K562 (cell line): ENCODE measurements around the gene NOL12. TPM values are rescaled to one million over a fixed set of nuclear protein-coding genes. Genes with fewer than 3 reads are reported as not detected.

ENCODE experiments used
- ATAC-seq: fragments of 200-7000 bp; cut with Tn5 transposase; 3 replicates; pipeline ENCODE4 v1.9.1; 2020; ENCODE audit warnings: moderate library complexity
- BruUV-seq: library from RNA; stranded (reverse); fragments of 400-500 nt; replicated peaks from 2 replicates; lab custom pipeline; 2021; lab: Mats Ljungman, UMichigan
- CTCF ChIA-PET: fragments of 300-600 bp; formaldehyde crosslinking; extraction: SDS; loops from one replicate; lab custom pipeline; 2021; ENCODE audit warnings: low intra/inter-chr PET ratio; lab: Yijun Ruan, JAX
- POLR2A ChIA-PET: fragments of 300-600, 350-650 bp; sonication (Branson Sonifier 250); formaldehyde crosslinking; extraction: SDS; loops from one replicate; lab custom pipeline; 2021; ENCODE audit warnings: antibody characterized with exemption, inconsistent platforms; lab: Yijun Ruan, JAX
- DNase-seq, 4 experiments: peaks; one replicate each; pipeline versions ENCODE4 v3.0.0 to v3.0.0-alpha.2; 2011 to 2018; ENCODE audit warnings: low spot score in 3 of 4, mixed read lengths in 3 of 4; ENCODE audit errors: extremely low read depth in 1 of 4
- FAIRE-seq: peaks from 2 replicates; lab custom pipeline; 2011; peaks lifted over from hg19 to GRCh38; lab: Jason Lieb, UNC
- H2AFZ ChIP-seq: 2 replicates; pipeline ENCODE4 v1.6.0; 2011; ENCODE audit warnings: low read depth, low read length, control low read depth, inconsistent platforms
- H3K27ac ChIP-seq: fragments of 200-600 bp; 3 replicates; pipeline ENCODE4 v1.8.0; 2011; ENCODE audit warnings: low read depth, mild to moderate bottlenecking, control low read depth, inconsistent platforms, low read length, moderate library complexity, mixed read lengths; ENCODE audit errors: extremely low read depth
- H3K27me3 ChIP-seq, 2 experiments: fragments of 300-600 bp in 1 of 2; 2 replicates in 1 of 2; 3 replicates in 1 of 2; pipeline versions ENCODE4 v1.6.0 to v1.8.0; 2011; ENCODE audit warnings: inconsistent platforms in 2 of 2, low read length in 2 of 2, mild to moderate bottlenecking in 1 of 2, mixed read lengths in 1 of 2, moderate library complexity in 1 of 2; ENCODE audit not compliant: control insufficient read depth in 2 of 2, insufficient read depth in 2 of 2
- H3K36me3 ChIP-seq: fragments of 300-600 bp; 3 replicates; pipeline ENCODE4 v1.8.0; 2011; ENCODE audit warnings: mild to moderate bottlenecking, low read length, inconsistent platforms; ENCODE audit not compliant: control insufficient read depth, insufficient read depth
- H3K4me1 ChIP-seq, 2 experiments: fragments of 200-600 bp in 1 of 2; replicated peaks in 1 of 2; 2 replicates in 1 of 2; 3 replicates in 1 of 2; pipeline versions ENCODE4 v1.5.1 to v1.8.0; 2011; ENCODE audit warnings: inconsistent platforms in 2 of 2, low read length in 2 of 2, mild to moderate bottlenecking in 1 of 2, mixed read lengths in 1 of 2, moderate library complexity in 1 of 2; ENCODE audit not compliant: control insufficient read depth in 2 of 2, insufficient read depth in 2 of 2
- H3K4me2 ChIP-seq: 2 replicates; pipeline ENCODE4 v1.6.1; 2011; ENCODE audit warnings: low read length, control low read depth, inconsistent platforms, mixed read lengths; ENCODE audit not compliant: insufficient read depth
- H3K4me3 ChIP-seq: fragments of 200-600 bp; sonication (generic), shearing (Covaris generic); 2 replicates; pipeline ENCODE4 v1.5.1; 2016; ENCODE audit warnings: control low read depth, inconsistent platforms
- H3K79me2 ChIP-seq: fragments of 200-600 bp; 3 replicates; pipeline ENCODE4 v1.8.0; 2011; ENCODE audit warnings: low read length, inconsistent platforms; ENCODE audit not compliant: control insufficient read depth, insufficient read depth
- H3K9ac ChIP-seq, 2 experiments: 2 replicates each; pipeline versions ENCODE4 v1.6.0 to v1.6.1; 2011; ENCODE audit warnings: low read depth in 2 of 2, low read length in 2 of 2, control low read depth in 1 of 2, inconsistent platforms in 1 of 2, mild to moderate bottlenecking in 1 of 2, mixed read lengths in 1 of 2; ENCODE audit not compliant: insufficient read depth in 1 of 2
- H3K9me1 ChIP-seq: one replicate; pipeline ENCODE4 v1.6.0; 2011; ENCODE audit warnings: inconsistent platforms, mild to moderate bottlenecking, low read length, moderate library complexity; ENCODE audit not compliant: control insufficient read depth, insufficient read depth
- H3K9me3 ChIP-seq: replicated peaks from 2 replicates; pipeline ENCODE4 v1.5.1; 2011; ENCODE audit warnings: low read depth, low read length, inconsistent platforms; ENCODE audit not compliant: control insufficient read depth, insufficient read depth
- H4K20me1 ChIP-seq: replicated peaks from 2 replicates; pipeline ENCODE4 v1.6.1; 2011; ENCODE audit warnings: low read length, inconsistent platforms, mixed read lengths; ENCODE audit not compliant: control insufficient read depth, insufficient read depth
- CBX2 ChIP-seq: fragments of 200-600 bp; sonication (generic); IDR thresholded peaks from one replicate; pipeline ENCODE4 v1.6.1; 2012; ENCODE audit warnings: mild to moderate bottlenecking, low read length, inconsistent platforms; ENCODE audit not compliant: insufficient read depth, poor library complexity, severe bottlenecking
- MAFK ChIP-seq: IDR thresholded peaks from 2 replicates; pipeline ENCODE4 v1.6.1; 2011; ENCODE audit warnings: low read length, improper control_type of control experiment
- MEF2A ChIP-seq: IDR thresholded peaks from 2 replicates; pipeline ENCODE4 v1.6.1; 2011; ENCODE audit warnings: low read depth, mild to moderate bottlenecking, low read length, moderate library complexity; ENCODE audit not compliant: control insufficient read depth
- MYBL2 ChIP-seq, 2 experiments: fragments of 450-650 bp in 1 of 2; sonication (generic) in 1 of 2; formaldehyde crosslinking in 1 of 2; IDR thresholded peaks; 2 replicates each; pipeline versions ENCODE4 v1.6.1 to v1.8.1; 2017 to 2022; ENCODE audit warnings: borderline replicate concordance in 1 of 2, inconsistent platforms in 1 of 2, low read depth in 1 of 2, mild to moderate bottlenecking in 1 of 2, missing genetic modification reagents in 1 of 2, moderate library complexity in 1 of 2
- NR2F6 ChIP-seq: fragments of 450-650 bp; formaldehyde crosslinking; IDR thresholded peaks from 2 replicates; pipeline ENCODE4 v1.4.0; 2020; ENCODE audit warnings: mild to moderate bottlenecking
- RAD51 ChIP-seq: fragments of 450-650 bp; IDR thresholded peaks from 2 replicates; pipeline ENCODE4 v1.7.1; 2016; ENCODE audit warnings: low read depth, mild to moderate bottlenecking, borderline replicate concordance
- SIN3B ChIP-seq: fragments of 450-650 bp; IDR thresholded peaks from 2 replicates; pipeline ENCODE4 v1.6.1; 2017; ENCODE audit warnings: low read depth, mild to moderate bottlenecking, moderate library complexity
- SIX5 ChIP-seq, 2 experiments: IDR thresholded peaks; 2 replicates each; pipeline ENCODE4 v1.6.1; 2011; ENCODE audit warnings: low read length in 2 of 2, borderline replicate concordance in 1 of 2, low read depth in 1 of 2, mild to moderate bottlenecking in 1 of 2, moderate library complexity in 1 of 2; ENCODE audit not compliant: insufficient read depth in 1 of 2
- ZNF121 ChIP-seq: sonication (generic); formaldehyde crosslinking; conservative IDR thresholded peaks from 2 replicates; pipeline ENCODE4 v1.8.0; 2022; ENCODE audit warnings: missing genetic modification reagents
- ZNF384 ChIP-seq: IDR thresholded peaks from 2 replicates; pipeline ENCODE4 v1.6.1; 2012; ENCODE audit warnings: low read depth, low read length, improper control_type of control experiment
- WGBS: fragments of 100-300 bp; shearing (Covaris generic); methylation state at CpG from one replicate; pipeline ENCODE4 v1.1.6; 2016; ENCODE audit warnings: low coverage, mixed read lengths; ENCODE audit not compliant: insufficient coverage; ENCODE audit errors: missing lambda C conversion rate; 5-methylcytosine and 5-hydroxymethylcytosine counted together
- in situ Hi-C: fragments of 300-500 bp; cut with MboI; formaldehyde crosslinking; loops from 4 replicates; pipeline ENCODE4 v1.15.0; 2018; ENCODE audit warnings: inconsistent platforms, mixed read lengths
- intact Hi-C: fragments of 100-400 bp; cut with micrococcal nuclease; formaldehyde crosslinking; loops from 2 replicates; pipeline ENCODE4 v1.14.2; 2022
- polyA plus RNA-seq, 8 experiments: library from polyadenylated mRNA; depleted of rRNA in 4 of 8; stranded (reverse) in 5 of 8; unstranded in 3 of 8; fragments of >200 nt; fragmentation: Nextera tagmentation in 2 of 8; fragmentation: Illumina TruSeq in 1 of 8; extraction: Ambion mirVana in 2 of 8; extraction: Trizol in 1 of 8; gene quantifications; 2 replicates each; pipeline versions ENCODE4 v1.2.1 to v1.2.3, GENCODE V29; 2011 to 2014; ENCODE audit warnings: inconsistent platforms in 1 of 8, missing spikeins in 1 of 8
- total RNA-seq, 7 experiments: library from RNA; depleted of rRNA in 6 of 7; stranded (reverse); fragments of >200 nt in 6 of 7; fragmentation: Illumina TruSeq in 2 of 7; extraction: Trizol in 2 of 7; gene quantifications; 2 replicates each; pipeline versions ENCODE4 v1.2.1 to v1.2.3, GENCODE V29; 2011 to 2021; ENCODE audit warnings: low replicate concordance in 1 of 7
- TF ChIP-seq, protein P1 (sequence below): fragments of 450-650 bp; IDR thresholded peaks from 2 replicates; pipeline ENCODE4 v1.6.1; 2018; ENCODE audit not compliant: partially characterized antibody
- TF ChIP-seq, protein P2 (sequence below): fragments of 250-450 bp; sonication (Bioruptor Pico); IDR thresholded peaks from 2 replicates; pipeline ENCODE4 v1.8.0; 2021; ENCODE audit warnings: moderate library complexity, mild to moderate bottlenecking, inconsistent platforms
- TF ChIP-seq, protein P3 (sequence below): fragments of 250-450 bp; sonication (Bioruptor Pico); IDR thresholded peaks from 2 replicates; pipeline ENCODE4 v1.8.0; 2022; ENCODE audit warnings: moderate library complexity, mild to moderate bottlenecking, inconsistent platforms

NOL12 gene
- total and polyA plus RNA-seq, 9 of the 15 experiments (the other 6 are each of a cell fraction or from before 2014, with no cell fraction given) = 2.8 to 40.9 (median 28.5) TPM

DNA sequence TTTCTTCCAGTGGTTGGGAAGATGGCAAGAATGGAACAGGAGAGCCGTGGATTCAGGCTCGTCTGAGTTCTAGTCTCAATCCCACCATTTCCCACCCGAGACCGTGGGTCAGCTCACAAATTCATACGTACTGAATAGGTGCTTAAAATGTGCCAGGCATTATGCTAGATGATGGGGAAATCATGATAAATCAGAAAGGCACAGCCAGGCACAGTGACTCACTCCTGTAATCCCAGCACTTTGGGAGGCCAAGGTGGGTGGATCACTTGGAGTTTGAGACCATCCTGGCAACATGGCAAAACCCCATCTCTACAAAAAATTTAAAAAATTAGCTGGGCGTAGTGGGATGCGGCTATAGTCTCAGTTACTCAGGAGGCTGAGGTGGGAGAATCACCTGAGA is 17.8 kb downstream of the NOL12 start (continued):
- TF ChIP-seq, protein P1, sequence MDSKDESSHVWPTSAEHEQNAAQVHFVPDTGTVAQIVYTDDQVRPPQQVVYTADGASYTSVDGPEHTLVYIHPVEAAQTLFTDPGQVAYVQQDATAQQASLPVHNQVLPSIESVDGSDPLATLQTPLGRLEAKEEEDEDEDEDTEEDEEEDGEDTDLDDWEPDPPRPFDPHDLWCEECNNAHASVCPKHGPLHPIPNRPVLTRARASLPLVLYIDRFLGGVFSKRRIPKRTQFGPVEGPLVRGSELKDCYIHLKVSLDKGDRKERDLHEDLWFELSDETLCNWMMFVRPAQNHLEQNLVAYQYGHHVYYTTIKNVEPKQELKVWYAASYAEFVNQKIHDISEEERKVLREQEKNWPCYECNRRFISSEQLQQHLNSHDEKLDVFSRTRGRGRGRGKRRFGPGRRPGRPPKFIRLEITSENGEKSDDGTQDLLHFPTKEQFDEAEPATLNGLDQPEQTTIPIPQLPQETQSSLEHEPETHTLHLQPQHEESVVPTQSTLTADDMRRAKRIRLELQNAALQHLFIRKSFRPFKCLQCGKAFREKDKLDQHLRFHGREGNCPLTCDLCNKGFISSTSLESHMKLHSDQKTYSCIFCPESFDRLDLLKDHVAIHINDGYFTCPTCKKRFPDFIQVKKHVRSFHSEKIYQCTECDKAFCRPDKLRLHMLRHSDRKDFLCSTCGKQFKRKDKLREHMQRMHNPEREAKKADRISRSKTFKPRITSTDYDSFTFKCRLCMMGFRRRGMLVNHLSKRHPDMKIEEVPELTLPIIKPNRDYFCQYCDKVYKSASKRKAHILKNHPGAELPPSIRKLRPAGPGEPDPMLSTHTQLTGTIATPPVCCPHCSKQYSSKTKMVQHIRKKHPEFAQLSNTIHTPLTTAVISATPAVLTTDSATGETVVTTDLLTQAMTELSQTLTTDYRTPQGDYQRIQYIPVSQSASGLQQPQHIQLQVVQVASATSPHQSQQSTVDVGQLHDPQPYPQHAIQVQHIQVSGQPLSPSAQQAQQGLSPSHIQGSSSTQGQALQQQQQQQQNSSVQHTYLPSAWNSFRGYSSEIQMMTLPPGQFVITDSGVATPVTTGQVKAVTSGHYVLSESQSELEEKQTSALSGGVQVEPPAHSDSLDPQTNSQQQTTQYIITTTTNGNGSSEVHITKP = no peak
- TF ChIP-seq ZNF384 (no peak), NR2F6 (CRISPR knock-in tag) (no peak), SIX5 (IDR thresholded peaks at IDR 0.05; ENCODE audit: borderline replicate concordance in 1 of 2, insufficient read depth in 1 of 2, low read depth in 1 of 2, low read length in 2 of 2) (no peak), MEF2A (no peak)
- TF ChIP-seq, protein P2, sequence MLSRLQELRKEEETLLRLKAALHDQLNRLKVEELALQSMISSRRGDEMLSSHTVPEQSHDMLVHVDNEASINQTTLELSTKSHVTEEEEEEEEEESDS (CRISPR knock-in tag) = no peak

DNA sequence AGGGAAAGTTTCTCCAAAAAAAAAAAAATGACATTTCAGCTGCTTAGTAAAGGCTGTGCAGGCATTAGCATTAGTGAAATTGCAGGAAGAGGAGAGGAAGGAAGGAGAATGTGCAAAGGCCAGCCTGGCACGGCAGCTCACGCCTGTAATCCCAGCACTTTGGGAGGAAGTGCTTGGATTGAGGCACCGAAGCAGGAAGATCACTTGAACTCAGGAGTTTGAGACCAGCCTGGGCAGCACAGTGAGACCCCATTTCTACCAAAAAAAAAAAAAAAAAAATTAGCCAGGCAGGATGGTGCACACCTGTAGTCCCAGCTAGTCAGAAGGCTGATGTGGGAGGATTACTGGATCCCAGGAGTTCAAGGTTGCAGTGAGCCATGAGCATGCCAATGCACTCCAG is 18.5 kb downstream of the NOL12 start:
- TF ChIP-seq MYBL2 (IDR thresholded peaks at IDR 0.05; ENCODE audit: low read depth) (no peak), MYBL2 (CRISPR knock-in tag; IDR thresholded peaks at IDR 0.05; ENCODE audit: borderline replicate concordance) (no peak), MAFK (no peak), ZNF121 (CRISPR knock-in tag) (peak; percentile 88), RAD51 (no peak), CBX2 (no peak), SIN3B (no peak)
- TF ChIP-seq, protein P3, sequence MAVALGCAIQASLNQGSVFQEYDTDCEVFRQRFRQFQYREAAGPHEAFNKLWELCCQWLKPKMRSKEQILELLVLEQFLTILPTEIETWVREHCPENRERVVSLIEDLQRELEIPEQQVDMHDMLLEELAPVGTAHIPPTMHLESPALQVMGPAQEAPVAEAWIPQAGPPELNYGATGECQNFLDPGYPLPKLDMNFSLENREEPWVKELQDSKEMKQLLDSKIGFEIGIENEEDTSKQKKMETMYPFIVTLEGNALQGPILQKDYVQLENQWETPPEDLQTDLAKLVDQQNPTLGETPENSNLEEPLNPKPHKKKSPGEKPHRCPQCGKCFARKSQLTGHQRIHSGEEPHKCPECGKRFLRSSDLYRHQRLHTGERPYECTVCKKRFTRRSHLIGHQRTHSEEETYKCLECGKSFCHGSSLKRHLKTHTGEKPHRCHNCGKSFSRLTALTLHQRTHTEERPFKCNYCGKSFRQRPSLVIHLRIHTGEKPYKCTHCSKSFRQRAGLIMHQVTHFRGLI (CRISPR knock-in tag) = no peak
- in situ Hi-C loops (no loop called here), intact Hi-C loops (no loop called here)
- POLR2A ChIA-PET = no interaction called here
- H3K27me3 ChIP-seq = 0 out of 5 replicates have a peak, but pooled peaks cover 0 to 6% of the 10 kb centered on the region in 2 experiments
- no peak overlapping the region for H2AFZ ChIP-seq
- no peak overlapping the region for H3K4me2 ChIP-seq
- CTCF ChIA-PET = no interaction called here
- H3K27ac ChIP-seq = no peak overlapping the region
- H3K4me1 ChIP-seq = peaks cover 0 to 12% of the 10 kb centered on the region in 2 experiments; a peak in 2 of 5 replicates
- H3K9ac ChIP-seq = no peak overlapping the region
- no peaks in the 10 kb centered on the region for H3K9me3 ChIP-seq
- no peaks in the 10 kb centered on the region for H4K20me1 ChIP-seq
- DNase-seq (no peak), FAIRE-seq (no peak), ATAC-seq (no peak)
- H3K4me3 ChIP-seq = no peak overlapping the region
- H3K9me1 ChIP-seq = no peaks in the 10 kb centered on the region
- no peaks in the 10 kb centered on the region for H3K36me3 ChIP-seq
- WGBS = 23% methylated on average over 3 of the region's 3 CpGs
- H3K79me2 ChIP-seq = no peaks in the 10 kb centered on the region
- BruUV-seq = no TSS peak
